GOT3 (cell line): ENCODE results near the gene G6PC3.
"Not testable (repeated sequence)": the region's sequence is repeated elsewhere in the genome, so short reads cannot be mapped to it uniquely, and the experiment has no call there.

Experiments used
- DNase-seq: peaks from one replicate; lab custom pipeline; 2025; ENCODE audit warnings: mixed read lengths; lab: John Stamatoyannopoulos, UW

G6PC3 gene

GRCh38 chr17:44105941-44106340, 35.4 kb downstream of the G6PC3 start:
- no peak for DNase-seq

- DNase-seq = no peak
These were observed 36.3 kb downstream of the G6PC3 start for GRCh38 chr17:44106801-44107200.

DNA sequence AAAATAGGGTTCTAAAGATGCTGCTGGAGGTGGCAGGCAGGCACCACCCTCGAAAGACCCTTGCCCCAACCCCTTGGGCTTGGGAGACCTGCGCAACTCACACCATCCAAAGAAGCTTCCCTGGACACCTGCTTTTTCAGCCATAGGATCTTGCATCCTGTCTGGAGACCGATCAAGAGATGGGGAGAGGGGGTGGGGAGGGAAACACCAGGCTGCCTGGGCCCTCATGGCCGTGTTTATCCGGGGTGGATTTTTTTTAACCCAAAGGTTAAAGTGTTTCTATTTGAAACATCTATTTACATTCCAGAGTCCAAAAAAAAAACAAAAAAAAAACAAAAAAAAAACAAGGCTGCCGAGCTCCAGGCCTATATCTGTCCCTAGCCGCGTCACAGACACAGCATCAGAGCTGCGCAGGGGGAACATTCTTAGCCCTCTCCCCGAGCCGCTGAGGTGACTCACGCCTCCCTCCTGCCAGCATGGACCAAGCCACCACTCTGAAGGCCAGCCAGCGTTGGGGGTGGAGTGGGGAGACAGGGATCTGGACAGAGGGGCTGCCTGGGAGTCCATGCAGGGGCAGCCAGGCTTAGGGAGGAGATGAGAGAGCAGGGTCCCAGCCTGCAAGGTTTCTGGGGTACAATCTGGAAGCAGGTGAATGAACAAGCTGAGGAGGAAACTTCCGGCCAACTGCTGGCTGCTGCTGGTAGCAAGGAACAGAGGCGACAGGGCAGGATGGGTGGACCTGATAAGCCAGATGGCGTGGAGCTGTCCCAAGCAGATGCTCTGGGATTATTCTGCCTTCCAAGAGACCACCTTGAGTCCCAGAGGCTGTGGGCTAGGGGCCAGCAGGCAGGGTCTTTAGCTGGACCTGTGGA, 38.1 kb downstream of the G6PC3 start:
- no peak for DNase-seq

DNA sequence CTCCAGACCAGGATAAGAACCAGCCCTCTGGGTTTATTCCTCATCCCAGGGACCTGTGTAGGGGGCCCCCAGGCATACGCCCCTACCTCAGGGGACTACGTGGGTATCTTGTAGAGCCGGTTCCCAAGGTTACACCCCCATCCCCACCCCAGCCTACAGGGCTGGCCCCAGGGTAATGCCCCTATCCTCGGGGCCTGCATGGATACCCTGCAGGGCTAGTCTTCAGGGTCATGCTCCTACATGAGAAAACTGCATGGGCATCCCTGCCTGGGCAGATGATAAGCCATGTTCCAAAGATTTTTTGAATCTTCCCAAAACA, 38.7 kb downstream of the G6PC3 start:
- no peak for DNase-seq

DNA sequence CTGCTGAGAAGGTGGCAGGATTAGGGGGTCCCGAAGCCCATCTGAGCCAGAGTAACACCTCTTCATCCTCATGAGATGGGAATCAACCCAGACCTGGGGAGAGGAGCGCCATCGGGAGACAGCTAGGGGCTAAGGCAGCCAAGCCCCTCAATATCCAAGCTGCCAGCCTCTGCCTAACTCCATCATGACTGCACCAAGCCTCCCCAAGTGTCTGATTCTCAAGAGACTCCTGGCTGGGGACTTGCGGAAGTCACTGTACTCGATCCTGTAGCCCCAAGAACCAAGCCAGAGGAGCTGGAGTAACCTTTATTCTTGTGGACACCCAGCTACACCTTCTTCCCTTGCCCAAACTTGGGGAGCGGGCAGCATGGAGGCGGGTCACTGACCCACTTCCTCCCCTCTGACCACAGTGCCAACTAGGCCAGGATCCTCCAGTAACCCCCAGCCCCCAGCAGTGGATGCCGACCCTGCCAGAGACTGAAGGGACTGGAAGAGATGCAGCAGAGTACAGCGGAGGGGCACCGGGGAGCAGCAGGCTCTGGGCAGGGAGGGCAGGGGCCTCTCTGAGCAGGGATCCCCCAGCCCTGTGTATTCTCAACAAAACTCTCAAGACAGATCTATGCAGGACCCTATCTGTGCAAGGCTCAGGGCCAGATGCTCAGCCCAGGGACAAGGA, 39.6 kb downstream of the G6PC3 start:
- DNase-seq = no peak

GRCh38 chr17:44110823-44111633, 40.5 kb downstream of the G6PC3 start:
- peak; percentile 62 for DNase-seq

- no peak for DNase-seq
These were observed 41.2 kb downstream of the G6PC3 start for GRCh38 chr17:44111777-44112176.

- DNase-seq = no peak
These were observed 42.0 kb downstream of the G6PC3 start for GRCh38 chr17:44112284-44113280.

DNA sequence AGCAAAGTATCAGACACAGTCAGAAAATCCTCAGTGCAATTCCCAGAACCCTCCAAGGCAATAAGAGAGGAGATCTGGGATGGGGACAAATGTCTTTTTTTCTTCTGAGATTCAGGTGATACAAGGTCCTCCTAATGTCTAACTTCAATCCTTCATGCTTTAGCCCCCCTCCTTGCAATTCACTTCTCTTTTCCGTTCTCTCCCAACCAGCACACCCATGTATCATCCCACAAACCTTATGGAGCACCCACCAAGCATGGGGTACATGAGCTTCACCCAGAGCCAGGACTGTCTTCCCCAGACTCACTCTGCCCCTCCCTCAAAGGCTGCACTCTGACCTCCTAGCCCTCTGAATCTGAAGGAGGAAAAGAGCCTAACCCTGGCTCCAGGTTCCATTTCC, 42.8 kb downstream of the G6PC3 start:
- no peak for DNase-seq

DNA sequence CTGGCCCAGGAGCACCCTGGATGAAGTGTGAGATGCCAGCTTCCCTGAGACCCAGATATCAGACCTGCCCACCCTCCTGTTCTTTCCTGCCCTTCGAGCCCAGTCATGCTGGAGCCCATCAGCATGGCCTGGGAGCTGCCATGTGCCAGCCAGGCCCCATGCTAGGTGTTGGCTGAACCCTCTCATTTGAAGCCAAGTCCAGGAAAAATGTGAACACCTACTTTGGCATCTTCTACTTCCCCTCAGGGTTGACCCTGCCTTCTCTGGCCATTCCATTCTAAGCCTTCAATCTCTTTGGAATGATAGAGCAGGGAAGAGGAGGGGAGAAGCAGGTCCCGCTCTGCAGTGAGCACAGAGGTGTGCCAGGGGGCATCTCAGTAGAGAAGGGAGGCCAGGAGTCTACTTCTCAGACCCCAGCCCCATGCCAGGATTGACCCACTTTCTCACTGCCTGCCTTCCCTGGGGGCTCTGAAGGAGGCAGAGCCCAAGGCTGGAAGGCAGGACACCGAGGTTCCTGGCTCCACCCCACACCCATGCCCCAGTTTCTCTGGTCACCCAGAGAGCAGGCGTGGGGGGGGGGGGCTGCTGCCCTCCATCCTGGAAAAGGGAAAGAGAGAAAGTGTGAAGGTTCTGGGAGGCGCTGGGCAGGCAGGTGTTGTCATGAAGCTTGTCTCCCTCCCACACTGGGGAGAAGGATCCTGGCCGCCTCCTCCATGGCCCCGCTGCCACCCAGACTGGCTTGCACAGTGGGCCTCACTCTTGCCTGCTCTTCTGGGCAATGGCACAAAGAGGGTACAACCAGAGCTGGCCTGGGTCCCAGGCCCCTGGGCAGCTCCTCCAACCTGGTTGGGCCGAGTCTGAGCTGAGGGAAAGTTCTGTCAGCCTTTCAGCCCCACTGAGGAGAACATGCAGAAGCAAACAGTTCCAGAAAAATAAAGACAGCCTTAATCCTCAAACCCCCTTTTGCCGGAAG, 43.6 kb downstream of the G6PC3 start:
- no peak for DNase-seq

DNA sequence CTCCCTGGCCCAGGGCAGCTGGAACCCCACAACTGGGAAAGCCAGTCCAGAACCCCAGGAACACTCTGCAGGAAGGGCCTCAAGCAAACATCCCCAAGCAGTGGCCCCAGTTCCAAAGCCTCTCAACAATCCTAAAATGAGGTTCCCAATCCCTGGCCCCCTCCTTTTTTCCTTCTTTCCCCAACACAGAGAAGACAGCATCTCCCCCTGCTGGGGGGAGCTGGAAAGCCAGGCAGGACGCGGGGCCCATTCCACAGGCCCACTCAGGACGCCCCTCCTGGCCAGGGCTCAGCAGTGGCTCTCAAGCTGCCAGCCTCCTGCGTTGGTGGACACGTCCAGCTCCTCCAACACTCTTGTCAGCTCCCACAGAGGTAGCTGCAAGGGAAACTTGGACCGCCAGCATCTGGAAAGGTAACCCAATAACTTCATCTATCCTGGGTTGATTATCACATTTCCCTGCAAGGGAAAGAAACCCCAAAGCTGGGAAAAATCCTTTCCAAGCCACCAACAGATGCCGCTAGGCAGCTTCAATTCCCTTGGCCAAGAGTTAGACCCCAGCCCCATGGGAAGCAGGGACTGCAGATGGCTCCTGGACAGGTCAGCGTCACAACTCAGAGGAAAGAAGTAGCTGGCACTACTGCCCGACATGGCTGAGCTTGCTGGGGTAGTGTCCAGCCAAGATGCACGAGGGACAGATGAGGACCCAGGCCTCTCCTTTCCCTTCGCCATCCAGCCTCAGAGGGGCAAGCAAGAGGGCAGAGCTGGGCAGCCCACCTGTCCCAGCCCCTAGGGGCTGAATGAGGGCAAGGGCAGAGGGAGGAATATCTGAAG, 45.3 kb downstream of the G6PC3 start:
- DNase-seq = no peak

GRCh38 chr17:44117351-44117750, 46.8 kb downstream of the G6PC3 start:
- no peak for DNase-seq

- no peak for DNase-seq
These were observed 48.0 kb downstream of the G6PC3 start for GRCh38 chr17:44118427-44119050.

GRCh38 chr17:44119062-44119461, 48.5 kb downstream of the G6PC3 start:
- DNase-seq = no peak

DNA sequence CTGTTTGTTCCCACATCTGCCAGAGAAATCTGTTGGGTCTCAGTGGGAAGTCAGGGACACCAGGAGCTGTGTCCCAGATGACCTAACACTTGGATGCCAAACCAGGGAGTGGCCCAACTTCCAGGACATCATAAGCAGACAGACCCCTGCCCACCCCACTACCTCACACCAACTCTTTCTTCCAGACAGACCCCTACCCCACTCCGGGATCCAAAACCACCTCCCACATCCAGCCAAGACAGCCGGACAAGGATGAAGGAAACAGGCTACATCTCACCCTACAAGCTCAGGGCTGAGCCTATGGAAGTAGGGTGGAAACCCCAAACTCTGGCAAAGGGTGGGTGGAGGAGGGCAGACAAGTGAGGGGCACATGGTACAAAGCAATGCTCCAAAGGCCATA, 49.3 kb downstream of the G6PC3 start:
- no peak for DNase-seq

GRCh38 chr17:44120281-44120680, 49.7 kb downstream of the G6PC3 start:
- not testable (repeated sequence) for DNase-seq

DNA sequence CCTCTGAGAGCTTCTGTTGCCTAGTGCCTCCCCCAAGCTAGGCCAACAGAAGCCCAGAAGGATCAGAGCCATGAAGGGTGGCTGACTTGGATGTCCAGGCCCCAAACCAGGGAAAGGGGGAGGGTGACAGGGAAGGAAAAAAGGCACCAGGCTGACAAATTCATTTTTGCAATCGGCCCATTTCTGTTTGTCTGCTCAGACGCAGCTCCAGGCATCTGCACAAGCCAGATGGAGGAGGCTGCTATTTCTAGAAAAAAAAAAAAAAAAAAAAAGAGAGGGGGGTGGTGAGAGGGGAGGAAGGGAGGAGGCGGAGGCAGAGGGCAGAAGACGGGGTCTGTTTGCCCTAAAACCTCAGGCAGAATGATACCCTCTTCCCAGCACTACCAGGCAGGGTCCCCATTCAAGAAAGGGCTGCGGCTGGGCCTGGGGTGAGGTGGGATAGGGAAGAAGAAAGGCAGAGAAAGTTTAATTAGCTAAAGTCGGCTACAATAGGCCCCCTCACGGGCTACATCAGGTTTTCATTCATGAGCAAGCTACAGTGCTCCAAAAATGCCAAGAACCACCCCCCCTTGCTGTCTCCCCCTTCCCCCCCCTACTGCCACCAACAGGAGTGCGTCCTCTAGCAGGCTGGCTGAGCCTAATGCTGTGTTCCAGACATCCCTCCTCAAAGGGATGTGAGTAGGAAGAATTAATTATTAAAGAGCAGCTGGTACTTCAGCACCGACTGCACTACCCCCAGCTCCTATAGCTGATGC, 50.5 kb downstream of the G6PC3 start:
- DNase-seq = no peak
